AG04450 (cell line): ENCODE results near the gene DNHD1. TPM values are rescaled to one million over a fixed set of nuclear protein-coding genes. Genes with fewer than 3 reads are reported as not detected.

Experiments used
- CTCF ChIA-PET: fragments of 300-600, 350-600 bp; formaldehyde crosslinking; extraction: SDS; loops from one replicate; lab custom pipeline; 2022; ENCODE audit warnings: antibody characterized with exemption, inconsistent platforms; lab: Charles Lee
- POLR2A ChIA-PET: fragments of 350-600 bp; formaldehyde crosslinking; extraction: SDS; loops from one replicate; lab custom pipeline; 2021; ENCODE audit warnings: antibody characterized with exemption, inconsistent platforms; lab: Yijun Ruan, JAX
- DNase-seq: peaks from one replicate; pipeline ENCODE4 v3.0.0-alpha.2; 2011; ENCODE audit warnings: low read depth, low spot score
- H3K27ac ChIP-seq: one replicate; pipeline ENCODE4 v1.5.1; 2012; ENCODE audit warnings: low read depth, low read length, control low read depth
- H3K27me3 ChIP-seq: one replicate; pipeline ENCODE4 v1.6.0; 2012; ENCODE audit warnings: low read length; ENCODE audit not compliant: control insufficient read depth, insufficient read depth
- H3K4me3 ChIP-seq: 2 replicates; pipeline ENCODE4 v1.5.1; 2011; ENCODE audit warnings: mild to moderate bottlenecking, low read depth, low read length, control low read depth
- H3K9me3 ChIP-seq: 2 replicates; pipeline ENCODE4 v1.5.1; 2012; ENCODE audit warnings: low read length; ENCODE audit not compliant: control insufficient read depth, insufficient read depth
- polyA plus RNA-seq: library from polyadenylated mRNA; depleted of rRNA; stranded (reverse); fragments of >200 nt; gene quantifications from 2 replicates; pipeline ENCODE4 v1.2.3, GENCODE V29; 2011
- TF ChIP-seq, protein P1 (sequence below): IDR thresholded peaks from 2 replicates; pipeline ENCODE4 v1.5.1; 2011; ENCODE audit warnings: low read depth, low read length, control low read depth, inconsistent platforms

Gene DNHD1
- polyA plus RNA-seq, 1 experiment = 2.2 TPM

GRCh38 chr11:6538456-6538855, 41.4 kb downstream of the DNHD1 start:
- TF ChIP-seq, protein P1, sequence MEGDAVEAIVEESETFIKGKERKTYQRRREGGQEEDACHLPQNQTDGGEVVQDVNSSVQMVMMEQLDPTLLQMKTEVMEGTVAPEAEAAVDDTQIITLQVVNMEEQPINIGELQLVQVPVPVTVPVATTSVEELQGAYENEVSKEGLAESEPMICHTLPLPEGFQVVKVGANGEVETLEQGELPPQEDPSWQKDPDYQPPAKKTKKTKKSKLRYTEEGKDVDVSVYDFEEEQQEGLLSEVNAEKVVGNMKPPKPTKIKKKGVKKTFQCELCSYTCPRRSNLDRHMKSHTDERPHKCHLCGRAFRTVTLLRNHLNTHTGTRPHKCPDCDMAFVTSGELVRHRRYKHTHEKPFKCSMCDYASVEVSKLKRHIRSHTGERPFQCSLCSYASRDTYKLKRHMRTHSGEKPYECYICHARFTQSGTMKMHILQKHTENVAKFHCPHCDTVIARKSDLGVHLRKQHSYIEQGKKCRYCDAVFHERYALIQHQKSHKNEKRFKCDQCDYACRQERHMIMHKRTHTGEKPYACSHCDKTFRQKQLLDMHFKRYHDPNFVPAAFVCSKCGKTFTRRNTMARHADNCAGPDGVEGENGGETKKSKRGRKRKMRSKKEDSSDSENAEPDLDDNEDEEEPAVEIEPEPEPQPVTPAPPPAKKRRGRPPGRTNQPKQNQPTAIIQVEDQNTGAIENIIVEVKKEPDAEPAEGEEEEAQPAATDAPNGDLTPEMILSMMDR = no peak
- no peak for DNase-seq
- no peaks in the 10 kb centered on the region for H3K9me3 ChIP-seq
- no peak overlapping the region for H3K4me3 ChIP-seq
- CTCF ChIA-PET = no interaction called here
- POLR2A ChIA-PET = no interaction called here
- no peak overlapping the region for H3K27ac ChIP-seq
- no peaks in the 10 kb centered on the region for H3K27me3 ChIP-seq

- CTCF ChIA-PET = no interaction called here
- no peaks in the 10 kb centered on the region for H3K9me3 ChIP-seq
- TF ChIP-seq, protein P1 = no peak
- no peak overlapping the region for H3K4me3 ChIP-seq
- H3K27ac ChIP-seq = no peak overlapping the region
- H3K27me3 ChIP-seq = no peaks in the 10 kb centered on the region
- POLR2A ChIA-PET = no interaction called here
- DNase-seq = no peak
These were observed 41.9 kb downstream of the DNHD1 start for GRCh38 chr11:6538945-6539344.

- TF ChIP-seq, protein P1 = no peak
- no peaks in the 10 kb centered on the region for H3K27me3 ChIP-seq
- H3K27ac ChIP-seq = no peak overlapping the region
- CTCF ChIA-PET = interaction anchor here (2.3 kb wide), 1 partner anchor 9 kb away, joined by 18 read pairs; no protein-coding TSS in a partner anchor
- DNase-seq = no peak
- no peak overlapping the region for H3K4me3 ChIP-seq
- H3K9me3 ChIP-seq = no peaks in the 10 kb centered on the region
- POLR2A ChIA-PET = no interaction called here
These were observed 42.7 kb downstream of the DNHD1 start for GRCh38 chr11:6539748-6540268.

- no peak for DNase-seq
- Histone ChIP-seq H3K9me3 (no peaks in the 10 kb centered on the region; the same call in 1 of the 2 replicates), H3K4me3 (no peak overlapping the region), H3K27ac (no peak overlapping the region), H3K27me3 (no peaks in the 10 kb centered on the region)
- TF ChIP-seq, protein P1 = no peak
- ChIA-PET CTCF (interaction anchor here (0.6 to 2.3 kb wide), 3 partner anchors 9 to 41 kb away, joined by 7 to 18 read pairs (median 8); no protein-coding TSS in a partner anchor), POLR2A (no interaction called here)
These were observed 44.3 kb downstream of the DNHD1 start for GRCh38 chr11:6541356-6541755.

GRCh38 chr11:6542727-6543126, 45.6 kb downstream of the DNHD1 start:
- no peaks in the 10 kb centered on the region; the same call in 1 of the 2 replicates for H3K9me3 ChIP-seq
- POLR2A ChIA-PET = no interaction called here
- H3K27me3 ChIP-seq = no peaks in the 10 kb centered on the region
- H3K27ac ChIP-seq = no peak overlapping the region
- no peak overlapping the region for H3K4me3 ChIP-seq
- TF ChIP-seq, protein P1 = no peak
- DNase-seq = no peak
- CTCF ChIA-PET = interaction anchor here (1.5 to 1.9 kb wide), 2 partner anchors 12 to 164 kb away, joined by 6 to 10 read pairs; no protein-coding TSS in a partner anchor
